Activated B cell treated with CpG ODN at 0.5 μM for 24 hours (primary cell): ENCODE measurements around the gene SCUBE3. TPM values are rescaled to one million over a fixed set of nuclear protein-coding genes. Genes with fewer than 3 reads are reported as not detected.

Source experiments
- ATAC-seq: fragments of 200-7000 bp; cut with Tn5 transposase; one replicate; pipeline ENCODE4 v1.10.0; 2021; ENCODE audit warnings: low read depth, mild to moderate bottlenecking, moderate library complexity
- CTCF ChIA-PET: fragments of 350-600 bp; sonication (Branson Sonifier 250); formaldehyde crosslinking; loops from one replicate; lab custom pipeline; 2021; ENCODE audit warnings: antibody characterized with exemption; lab: Charles Lee
- POLR2A ChIA-PET: fragments of 350-600 bp; sonication (Branson Sonifier 250); formaldehyde crosslinking; loops from one replicate; lab custom pipeline; 2021; ENCODE audit warnings: antibody characterized with exemption; lab: Charles Lee
- DNase-seq: peaks from one replicate; pipeline ENCODE4 v3.0.0; 2022
- H3K27ac Mint-ChIP-seq: one replicate; pipeline ENCODE4 v1.8.0; 2020; ENCODE audit warnings: mixed read lengths
- H3K27me3 Mint-ChIP-seq: one replicate; pipeline ENCODE4 v1.8.0; 2021; ENCODE audit warnings: mixed read lengths
- H3K36me3 Mint-ChIP-seq: one replicate; pipeline ENCODE4 v1.8.0; 2021; ENCODE audit warnings: low read depth, mixed read lengths
- H3K4me1 Mint-ChIP-seq: one replicate; pipeline ENCODE4 v1.8.0; 2021; ENCODE audit warnings: mixed read lengths
- H3K4me3 Mint-ChIP-seq: one replicate; pipeline ENCODE4 v1.8.0; 2020; ENCODE audit warnings: mild to moderate bottlenecking, mixed read lengths
- H3K9me3 Mint-ChIP-seq: one replicate; pipeline ENCODE4 v1.8.0; 2020; ENCODE audit warnings: mixed read lengths
- intact Hi-C: fragments of 100-400 bp; cut with micrococcal nuclease; formaldehyde crosslinking; loops from one replicate; pipeline ENCODE4 v1.15.1; 2024
- total RNA-seq: library from RNA; stranded (reverse); gene quantifications from 2 replicates; pipeline ENCODE4 v1.2.3, GENCODE V29; 2022
- TF ChIP-seq, protein P1 (sequence below): fragments of 200-600 bp; IDR thresholded peaks from one replicate; pipeline ENCODE4 v1.8.0; 2022; ENCODE audit warnings: antibody characterized with exemption, mild to moderate bottlenecking

Gene SCUBE3
- total RNA-seq, 1 donor from 2014 or later = not detected

DNA sequence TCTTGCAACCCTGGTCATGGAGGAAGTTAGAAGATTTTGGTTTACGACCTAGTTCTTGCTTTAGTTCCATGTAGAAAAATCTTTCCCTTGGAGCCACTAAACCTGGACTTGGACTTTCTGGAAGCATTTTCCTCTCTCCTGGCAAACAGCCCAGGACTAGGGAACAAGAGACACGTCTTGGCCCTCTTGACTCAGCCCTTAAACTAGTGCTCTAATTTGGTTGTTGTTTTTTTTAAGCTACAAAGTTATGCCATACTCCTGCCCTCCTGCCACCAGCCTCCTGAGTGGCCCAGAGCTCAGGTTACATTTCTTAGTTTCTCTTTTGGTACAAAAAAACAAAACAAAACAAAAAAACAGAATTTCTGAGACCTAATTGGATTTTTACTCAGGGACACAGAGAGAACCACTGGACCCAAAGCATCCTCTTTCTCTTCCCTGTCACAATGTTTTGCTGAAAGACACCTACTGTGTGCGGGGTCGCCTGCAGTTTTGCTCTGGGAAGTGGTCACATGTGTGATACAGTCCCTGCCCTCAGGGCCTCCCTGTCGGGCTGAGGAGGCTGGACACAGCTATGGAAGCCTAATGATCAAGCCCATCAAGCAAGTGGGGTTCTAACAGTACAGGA, 32.3 kb upstream of the SCUBE3 start:
- POLR2A ChIA-PET = no interaction called here
- no peak for ATAC-seq
- Mint-ChIP-seq H3K9me3 (no peaks in the 10 kb centered on the region), H3K4me1 (no peaks in the 10 kb centered on the region), H3K4me3 (no peak overlapping the region), H3K27me3 (peaks cover 18% of the 10 kb centered on the region), H3K36me3 (no peaks in the 10 kb centered on the region), H3K27ac (no peak overlapping the region)
- DNase-seq = no peak
- TF ChIP-seq, protein P1, sequence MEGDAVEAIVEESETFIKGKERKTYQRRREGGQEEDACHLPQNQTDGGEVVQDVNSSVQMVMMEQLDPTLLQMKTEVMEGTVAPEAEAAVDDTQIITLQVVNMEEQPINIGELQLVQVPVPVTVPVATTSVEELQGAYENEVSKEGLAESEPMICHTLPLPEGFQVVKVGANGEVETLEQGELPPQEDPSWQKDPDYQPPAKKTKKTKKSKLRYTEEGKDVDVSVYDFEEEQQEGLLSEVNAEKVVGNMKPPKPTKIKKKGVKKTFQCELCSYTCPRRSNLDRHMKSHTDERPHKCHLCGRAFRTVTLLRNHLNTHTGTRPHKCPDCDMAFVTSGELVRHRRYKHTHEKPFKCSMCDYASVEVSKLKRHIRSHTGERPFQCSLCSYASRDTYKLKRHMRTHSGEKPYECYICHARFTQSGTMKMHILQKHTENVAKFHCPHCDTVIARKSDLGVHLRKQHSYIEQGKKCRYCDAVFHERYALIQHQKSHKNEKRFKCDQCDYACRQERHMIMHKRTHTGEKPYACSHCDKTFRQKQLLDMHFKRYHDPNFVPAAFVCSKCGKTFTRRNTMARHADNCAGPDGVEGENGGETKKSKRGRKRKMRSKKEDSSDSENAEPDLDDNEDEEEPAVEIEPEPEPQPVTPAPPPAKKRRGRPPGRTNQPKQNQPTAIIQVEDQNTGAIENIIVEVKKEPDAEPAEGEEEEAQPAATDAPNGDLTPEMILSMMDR = no peak
- CTCF ChIA-PET = no interaction called here
- intact Hi-C loops = no loop called here

DNA sequence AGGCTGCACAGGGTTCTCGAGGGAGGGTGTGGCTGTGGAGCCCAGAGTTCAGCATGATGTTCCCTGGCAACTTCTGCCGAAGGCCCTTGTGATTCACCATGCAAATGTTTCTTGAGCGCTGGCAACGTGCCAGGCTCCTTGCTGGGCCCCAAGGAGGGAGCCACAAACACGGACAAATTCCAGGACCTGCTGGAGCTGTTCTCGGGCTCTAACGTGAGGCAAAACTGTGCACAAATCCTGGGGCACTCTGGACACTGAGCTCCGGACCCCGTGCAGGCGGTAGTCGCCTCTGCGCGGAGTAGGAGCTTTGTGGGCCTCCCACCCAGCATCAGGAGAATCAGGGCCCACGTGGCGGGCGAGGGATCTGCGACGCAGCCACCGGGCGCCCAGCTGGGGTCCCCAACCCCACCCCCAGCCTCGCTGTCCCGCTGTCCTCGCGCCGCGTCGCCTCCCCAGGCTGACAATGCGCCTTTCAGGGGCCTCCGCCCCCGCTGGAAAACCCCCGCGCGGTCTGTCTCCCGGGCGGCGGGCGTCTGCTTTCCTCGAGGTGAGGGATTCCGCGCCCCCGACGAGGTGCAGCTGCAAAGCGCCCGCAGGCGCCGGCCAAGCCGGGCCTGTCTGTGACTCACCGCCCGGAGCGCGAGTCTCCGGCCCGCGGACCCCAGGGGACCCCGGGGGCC, 31.7 kb upstream of the SCUBE3 start:
- Mint-ChIP-seq H3K27me3 (peaks cover 18% of the 10 kb centered on the region), H3K36me3 (no peaks in the 10 kb centered on the region), H3K4me3 (no peak overlapping the region), H3K4me1 (no peaks in the 10 kb centered on the region), H3K27ac (no peak overlapping the region), H3K9me3 (no peaks in the 10 kb centered on the region)
- ATAC-seq = no peak
- no peak for DNase-seq
- ChIA-PET POLR2A (no interaction called here), CTCF (no interaction called here)
- TF ChIP-seq, protein P1 = no peak
- intact Hi-C loops = no loop called here

DNA sequence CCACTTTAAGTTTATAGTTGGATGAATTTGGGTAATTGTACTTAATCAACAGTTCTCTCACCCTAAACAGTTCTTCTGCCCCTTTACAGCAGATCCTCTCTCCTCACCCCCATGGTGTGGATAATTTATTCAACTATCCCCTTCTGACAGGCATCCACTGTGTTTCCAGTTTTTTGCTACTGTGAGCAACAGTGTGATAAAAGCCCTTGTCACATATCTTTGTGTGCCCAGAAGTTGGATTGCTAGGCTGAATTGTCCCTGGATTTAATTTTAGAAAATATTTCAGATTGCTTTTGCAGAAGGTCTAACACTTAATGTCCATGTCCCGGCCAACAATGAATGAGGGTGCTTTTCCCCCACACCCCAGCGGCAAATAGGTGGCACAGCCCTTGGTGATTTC, 30.5 kb upstream of the SCUBE3 start:
- no peak overlapping the region for H3K27ac Mint-ChIP-seq
- CTCF ChIA-PET = no interaction called here
- intact Hi-C loops = no loop called here

DNA sequence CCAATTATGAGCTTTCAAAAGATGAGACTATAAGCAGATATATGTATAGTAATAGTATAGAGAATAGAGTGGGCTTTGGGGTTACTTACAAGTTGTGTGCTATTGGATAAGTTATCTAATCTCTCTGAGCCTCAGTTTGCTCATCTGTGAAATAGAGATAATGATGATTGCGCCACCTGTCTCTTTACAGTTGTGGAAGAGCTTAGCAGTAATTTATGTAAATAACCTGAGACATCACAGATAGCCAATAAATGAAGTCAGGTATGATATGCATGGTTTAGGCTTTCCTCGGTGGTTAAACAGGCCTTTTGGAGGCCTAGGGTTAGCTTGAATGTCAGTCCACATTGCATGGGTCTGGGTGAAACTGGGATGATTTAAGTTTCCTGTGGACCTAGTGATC, 29.8 kb upstream of the SCUBE3 start:
- TF ChIP-seq, protein P1 = no peak
- intact Hi-C loops = no loop called here
- ATAC-seq = no peak
- H3K4me1 Mint-ChIP-seq = no peaks in the 10 kb centered on the region
- DNase-seq = no peak
- H3K4me3 Mint-ChIP-seq = no peak overlapping the region
- H3K27me3 Mint-ChIP-seq = peaks cover 26% of the 10 kb centered on the region
- no peaks in the 10 kb centered on the region for H3K9me3 Mint-ChIP-seq
- ChIA-PET POLR2A (no interaction called here), CTCF (no interaction called here)
- no peak overlapping the region for H3K27ac Mint-ChIP-seq
- H3K36me3 Mint-ChIP-seq = no peaks in the 10 kb centered on the region

More for the DNA sequence above, 30.5 kb upstream of the SCUBE3 start:
- H3K36me3 Mint-ChIP-seq = no peaks in the 10 kb centered on the region
- TF ChIP-seq, protein P1 = no peak
- no peaks in the 10 kb centered on the region for H3K9me3 Mint-ChIP-seq
- POLR2A ChIA-PET = no interaction called here
- H3K27me3 Mint-ChIP-seq = peaks cover 25% of the 10 kb centered on the region
- ATAC-seq (no peak), DNase-seq (no peak)
- no peak overlapping the region for H3K4me3 Mint-ChIP-seq
- no peaks in the 10 kb centered on the region for H3K4me1 Mint-ChIP-seq

DNA sequence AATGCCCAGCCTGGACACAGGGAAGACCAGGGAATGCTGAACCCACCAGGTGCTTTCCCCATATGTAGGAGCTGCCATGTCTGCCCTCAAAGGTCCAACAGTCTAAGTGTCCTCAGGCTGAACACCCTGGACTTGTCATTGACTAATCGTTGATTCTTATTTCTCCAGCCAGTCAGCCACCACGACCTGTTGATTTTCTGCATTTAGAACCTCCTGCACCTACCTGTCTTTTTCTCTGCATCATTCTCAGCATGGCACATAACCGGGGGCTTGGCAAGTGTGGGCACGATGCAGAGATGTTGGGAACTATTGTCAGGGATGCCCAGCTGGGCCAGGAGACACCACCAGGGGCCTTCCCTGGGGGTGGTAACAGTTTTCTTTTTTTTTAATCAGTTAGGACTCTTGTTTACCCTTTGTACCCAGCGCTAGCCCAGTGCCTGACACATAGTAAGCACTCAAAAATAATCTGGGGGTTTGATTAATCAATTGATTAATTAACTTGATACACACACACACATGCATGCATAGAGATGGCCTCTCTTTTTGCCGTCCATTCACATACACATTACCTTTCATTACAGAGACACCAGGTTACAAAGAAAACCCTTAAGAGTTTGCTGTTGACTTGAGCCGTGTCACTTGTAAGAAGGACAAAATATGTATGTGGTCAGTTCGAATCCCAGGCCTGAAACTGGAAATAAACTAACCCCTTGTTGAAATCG, 29.0 kb upstream of the SCUBE3 start:
- Mint-ChIP-seq H3K27me3 (peaks cover 29% of the 10 kb centered on the region), H3K9me3 (no peaks in the 10 kb centered on the region), H3K36me3 (no peaks in the 10 kb centered on the region), H3K4me1 (no peaks in the 10 kb centered on the region), H3K27ac (no peak overlapping the region), H3K4me3 (no peak overlapping the region)
- ChIA-PET CTCF (no interaction called here), POLR2A (no interaction called here)
- intact Hi-C loops = no loop called here
- ATAC-seq (no peak), DNase-seq (no peak)
- TF ChIP-seq, protein P1 = no peak
